ENCODE measurements around the gene CUX1. TPM values are rescaled to one million over a fixed set of nuclear protein-coding genes. Genes with fewer than 3 reads are reported as not detected.
A peak's percentile ranks its signal among the peaks of the same experiment; 100 is the strongest.

CUX1 gene
- total RNA-seq, 1 experiment from 2014 or later, result 53.5 TPM

DNA sequence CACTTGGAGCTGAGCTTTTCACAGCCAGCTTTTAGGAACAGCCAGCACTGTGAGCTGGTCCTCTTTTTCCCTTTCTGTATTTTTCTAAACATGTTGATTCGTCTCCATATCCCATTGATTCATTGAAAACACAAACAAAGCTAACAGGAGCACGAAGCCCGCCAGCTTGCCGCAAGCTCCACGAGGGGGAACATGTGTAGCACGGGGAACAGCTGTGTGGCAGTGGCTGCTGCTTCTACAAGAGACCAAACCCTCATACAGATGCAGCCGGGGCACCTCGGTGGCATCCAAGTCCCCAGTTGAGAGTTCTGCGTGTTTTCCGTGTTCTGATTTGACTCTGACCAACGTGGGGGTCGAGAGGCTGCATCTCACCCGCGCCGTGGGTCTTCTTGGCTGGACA is 388.5 kb downstream of the CUX1 start:
- Mint-ChIP-seq H3K36me3 (ENCODE audit: insufficient read depth in 1 of 3, low read depth in 3 of 3) (peaks cover 30 to 82% (median 65%) of the 10 kb centered on the region in 3 experiments; a peak in 6 of 7 replicates), H3K4me1 (peaks cover 4 to 6% of the 10 kb centered on the region in 2 experiments), H3K27me3 (ENCODE audit: low read depth) (no peaks in the 10 kb centered on the region), H3K9me3 (no peaks in the 10 kb centered on the region), H3K27ac (peak overlapping the region in 2 of 3 experiments; percentile 5 to 63; a peak in 3 of 7 replicates), H3K4me3 (no peak overlapping the region)
- H4K91ac ChIP-seq (ENCODE audit: insufficient read length, low read depth, low read length), result no peak overlapping the region
- no peaks in the 10 kb centered on the region for H3K23me2 ChIP-seq (ENCODE audit: insufficient read length, low read depth, low read length, poor library complexity, severe bottlenecking)
- H2BK120ac ChIP-seq (ENCODE audit: low read depth, low read length, poor library complexity, severe bottlenecking), result no peak overlapping the region
- H3K56ac ChIP-seq (ENCODE audit: insufficient read length, low read depth, low read length), result no peak overlapping the region
- H3K79me2 ChIP-seq (ENCODE audit: insufficient read depth, low read length), result no peaks in the 10 kb centered on the region
- H3K18ac ChIP-seq (ENCODE audit: insufficient read length, low read depth, low read length), result no peak overlapping the region
- H2BK20ac ChIP-seq (ENCODE audit: low read depth, low read length, poor library complexity, severe bottlenecking), result no peak overlapping the region
- no peaks in the 10 kb centered on the region for H3K27me3 ChIP-seq (ENCODE audit: insufficient read depth, low read length)
- no peak overlapping the region for H2AK5ac ChIP-seq (ENCODE audit: insufficient read length, low read length)
- no peak overlapping the region for H3T11ph ChIP-seq (ENCODE audit: low read length)
- no peak overlapping the region for H3K4me2 ChIP-seq (ENCODE audit: insufficient read depth, insufficient read length, low read length)
- H3K27ac ChIP-seq (ENCODE audit: insufficient read length, low read depth, low read length), result no peak overlapping the region
- no peak overlapping the region; the same call in 1 of the 2 replicates for H3K14ac ChIP-seq (ENCODE audit: insufficient read depth, low read length)
- TF ChIP-seq, protein P1, sequence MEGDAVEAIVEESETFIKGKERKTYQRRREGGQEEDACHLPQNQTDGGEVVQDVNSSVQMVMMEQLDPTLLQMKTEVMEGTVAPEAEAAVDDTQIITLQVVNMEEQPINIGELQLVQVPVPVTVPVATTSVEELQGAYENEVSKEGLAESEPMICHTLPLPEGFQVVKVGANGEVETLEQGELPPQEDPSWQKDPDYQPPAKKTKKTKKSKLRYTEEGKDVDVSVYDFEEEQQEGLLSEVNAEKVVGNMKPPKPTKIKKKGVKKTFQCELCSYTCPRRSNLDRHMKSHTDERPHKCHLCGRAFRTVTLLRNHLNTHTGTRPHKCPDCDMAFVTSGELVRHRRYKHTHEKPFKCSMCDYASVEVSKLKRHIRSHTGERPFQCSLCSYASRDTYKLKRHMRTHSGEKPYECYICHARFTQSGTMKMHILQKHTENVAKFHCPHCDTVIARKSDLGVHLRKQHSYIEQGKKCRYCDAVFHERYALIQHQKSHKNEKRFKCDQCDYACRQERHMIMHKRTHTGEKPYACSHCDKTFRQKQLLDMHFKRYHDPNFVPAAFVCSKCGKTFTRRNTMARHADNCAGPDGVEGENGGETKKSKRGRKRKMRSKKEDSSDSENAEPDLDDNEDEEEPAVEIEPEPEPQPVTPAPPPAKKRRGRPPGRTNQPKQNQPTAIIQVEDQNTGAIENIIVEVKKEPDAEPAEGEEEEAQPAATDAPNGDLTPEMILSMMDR (conservative IDR thresholded peaks at IDR 0.05), result no peak
- H4K8ac ChIP-seq (replicated peaks; ENCODE audit: insufficient read length, low read depth, low read length), result no peak overlapping the region
- H2BK5ac ChIP-seq (ENCODE audit: insufficient read length, low read length), result no peak overlapping the region
- H3K79me1 ChIP-seq (ENCODE audit: insufficient read depth, low read depth, low read length, poor library complexity, severe bottlenecking), result no peaks in the 10 kb centered on the region
- H3K4ac ChIP-seq (ENCODE audit: low read depth, low read length), result no peak overlapping the region
- WGBS (ENCODE audit: extremely low coverage, insufficient read length, low lambda C conversion rate), result no CpG with 5 or more reads among the region's 15 CpGs
- H2BK15ac ChIP-seq (ENCODE audit: low read depth, low read length), result no peak overlapping the region
- no peak overlapping the region for H2BK12ac ChIP-seq (ENCODE audit: insufficient read length, low read depth, low read length)
- DNase-seq, result no peak
- no peaks in the 10 kb centered on the region for H4K20me1 ChIP-seq (ENCODE audit: control insufficient read depth, insufficient read depth, insufficient read length)
- H3K23ac ChIP-seq (ENCODE audit: insufficient read length, low read depth, low read length), result no peak overlapping the region
- H3K9ac ChIP-seq (ENCODE audit: extremely low read depth, insufficient read length, low read length), result no peak overlapping the region
- no peaks in the 10 kb centered on the region for H3K9me3 ChIP-seq (ENCODE audit: control insufficient read depth, low read depth, low read length)
- H4K5ac ChIP-seq (ENCODE audit: insufficient read length, low read depth, low read length), result no peak overlapping the region
- H2AFZ ChIP-seq (ENCODE audit: low read length), result no peak overlapping the region
- no peaks in the 10 kb centered on the region for H3K4me1 ChIP-seq (ENCODE audit: insufficient read depth, low read length)

Data from H9 (cell line).